Stimulated activated CD4-positive, alpha-beta T cell treated with anti-CD3 and anti-CD28 coated beads, Interleukin-15, amount 100 ng/mL, for 24 hours (primary cell): ENCODE measurements around the gene FOXD4L1.
A peak's percentile ranks its signal among the peaks of the same experiment; 100 is the strongest.
"Not testable (repeated sequence)": the region's sequence is repeated elsewhere in the genome, so short reads cannot be mapped to it uniquely, and the experiment has no call there.

Source experiments
- DNase-seq: peaks from one replicate; pipeline ENCODE4 v3.0.0-alpha.2; 2020

The FOXD4L1 gene

DNA sequence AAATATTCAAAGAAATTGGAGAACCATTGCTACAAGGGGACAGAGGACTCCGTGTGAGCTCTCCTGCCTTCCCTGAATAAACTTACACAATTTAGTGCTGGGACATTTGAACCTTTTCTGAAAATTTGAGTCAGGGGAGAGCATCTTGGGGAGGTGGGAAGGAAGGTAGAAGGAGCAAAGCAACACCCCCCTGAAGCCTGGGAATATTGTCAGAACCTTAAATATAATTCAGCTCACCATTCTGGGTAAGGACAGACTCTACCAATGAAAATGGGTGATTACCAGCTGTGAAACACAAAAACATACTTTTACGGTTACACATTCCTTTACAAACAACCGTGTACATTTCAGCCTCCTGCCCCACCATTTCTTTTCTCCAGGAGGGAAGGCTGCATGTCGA is at the start of gene FOXD4L1:
Gene FOXD4L1, plus strand, starts transcription at position 301 of the 400 bp plus-strand sequence. CDS start 592 bp downstream, outside the sequence.
- not testable (repeated sequence) for DNase-seq

DNA sequence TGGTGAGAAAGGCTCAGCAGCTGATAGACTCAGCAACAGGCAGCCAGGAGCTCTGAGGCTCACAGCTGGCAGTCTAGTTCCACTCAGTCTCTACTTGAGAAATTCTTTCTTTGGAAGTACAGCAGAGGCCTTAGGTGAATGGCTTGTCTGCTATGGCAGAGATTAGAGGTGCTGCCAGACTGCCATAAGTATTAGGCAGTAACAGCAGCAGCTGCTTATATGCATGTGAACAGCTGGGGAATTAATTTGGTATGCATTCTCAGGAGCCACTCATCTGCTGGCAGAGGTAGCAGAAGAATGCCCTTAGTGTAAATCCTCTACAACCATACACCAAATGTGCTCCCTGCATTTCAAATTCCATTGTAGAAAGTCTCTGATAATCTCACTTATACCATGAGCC is 32.7 kb upstream of the FOXD4L1 start:
- DNase-seq: not testable (repeated sequence)

DNA sequence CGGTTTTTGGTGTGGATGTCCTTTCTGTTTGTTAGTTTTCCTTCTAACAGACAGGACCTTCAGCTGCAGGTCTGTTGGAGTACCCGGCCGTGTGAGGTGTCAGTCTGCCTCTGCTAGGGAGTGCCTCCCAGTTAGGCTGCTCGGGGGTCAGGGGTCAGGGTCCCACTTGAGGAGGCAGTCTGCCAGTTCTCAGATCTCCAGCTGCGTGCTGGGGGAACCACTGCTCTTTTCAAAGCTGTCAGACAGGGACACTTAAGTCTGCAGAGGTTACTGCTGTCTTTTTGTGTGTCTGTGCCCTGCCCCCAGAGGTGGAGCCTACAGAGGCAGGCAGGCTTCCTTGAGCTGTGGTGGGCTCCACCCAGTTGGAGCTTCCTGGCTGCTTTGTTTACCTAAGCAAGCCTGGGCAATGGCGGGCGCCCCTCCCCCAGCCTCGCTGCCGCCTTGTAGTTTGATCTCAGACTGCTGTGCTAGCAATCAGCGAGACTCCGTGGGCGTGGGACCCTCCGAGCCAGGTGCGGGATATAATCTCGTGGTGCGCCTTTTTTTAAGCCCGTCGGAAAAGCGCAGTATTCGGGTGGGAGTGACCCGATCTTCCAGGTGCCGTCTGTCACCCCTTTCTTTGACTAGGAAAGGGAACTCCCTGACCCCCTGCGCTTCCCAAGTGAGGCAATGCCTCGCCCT is 21.6 kb upstream of the FOXD4L1 start:
- not testable (repeated sequence) for DNase-seq

DNA sequence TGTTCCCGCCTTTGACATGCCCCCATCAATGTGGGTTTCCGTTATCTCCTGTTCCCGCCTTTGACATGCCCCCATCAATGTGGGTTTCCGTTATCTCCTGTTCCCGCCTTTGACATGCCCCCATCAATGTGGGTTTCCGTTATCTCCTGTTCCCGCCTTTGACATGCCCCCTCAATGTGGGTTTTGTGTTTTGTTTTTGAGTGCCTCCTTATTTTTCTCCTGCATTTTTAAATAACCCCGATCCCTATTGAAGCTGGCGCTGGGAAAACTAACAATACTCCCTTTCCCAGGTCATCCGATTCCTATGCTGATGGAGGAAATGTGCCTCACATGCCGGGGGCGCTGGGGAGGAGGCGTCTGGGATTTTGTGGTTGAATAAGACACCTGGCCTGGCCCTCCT is 1.9 kb upstream of the FOXD4L1 start:
- not testable (repeated sequence) for DNase-seq

DNA sequence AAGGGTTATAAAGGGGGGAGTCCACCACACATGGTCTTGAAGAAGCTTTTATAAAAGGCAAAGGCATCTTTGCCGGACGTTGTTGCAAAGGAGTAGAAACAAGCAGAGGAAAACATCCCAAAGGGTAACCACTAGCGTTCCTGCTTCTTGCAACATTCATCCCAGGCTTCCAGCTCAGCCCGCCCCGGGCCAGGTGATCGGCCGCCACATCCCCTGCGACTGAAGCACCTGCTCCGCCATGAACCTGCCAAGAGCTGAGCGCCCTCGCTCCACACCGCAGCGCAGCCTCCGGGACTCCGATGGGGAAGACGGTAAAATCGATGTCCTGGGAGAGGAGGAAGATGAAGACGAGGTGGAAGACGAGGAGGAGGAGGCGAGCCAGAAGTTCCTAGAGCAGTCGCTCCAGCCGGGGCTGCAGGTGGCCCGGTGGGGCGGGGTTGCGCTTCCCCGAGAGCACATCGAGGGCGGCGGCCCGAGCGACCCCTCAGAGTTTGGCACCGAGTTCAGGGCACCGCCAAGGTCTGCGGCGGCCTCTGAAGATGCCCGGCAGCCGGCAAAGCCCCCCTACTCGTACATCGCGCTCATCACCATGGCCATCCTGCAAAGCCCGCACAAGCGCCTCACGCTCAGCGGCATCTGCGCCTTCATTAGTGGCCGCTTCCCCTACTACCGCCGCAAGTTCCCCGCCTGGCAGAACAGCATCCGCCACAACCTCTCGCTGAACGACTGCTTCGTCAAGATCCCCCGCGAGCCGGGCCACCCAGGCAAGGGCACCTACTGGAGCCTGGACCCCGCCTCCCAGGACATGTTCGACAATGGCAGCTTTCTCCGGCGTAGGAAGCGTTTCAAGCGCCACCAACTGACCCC is 787 bp downstream of the FOXD4L1 start:
- not testable (repeated sequence) for DNase-seq

DNA sequence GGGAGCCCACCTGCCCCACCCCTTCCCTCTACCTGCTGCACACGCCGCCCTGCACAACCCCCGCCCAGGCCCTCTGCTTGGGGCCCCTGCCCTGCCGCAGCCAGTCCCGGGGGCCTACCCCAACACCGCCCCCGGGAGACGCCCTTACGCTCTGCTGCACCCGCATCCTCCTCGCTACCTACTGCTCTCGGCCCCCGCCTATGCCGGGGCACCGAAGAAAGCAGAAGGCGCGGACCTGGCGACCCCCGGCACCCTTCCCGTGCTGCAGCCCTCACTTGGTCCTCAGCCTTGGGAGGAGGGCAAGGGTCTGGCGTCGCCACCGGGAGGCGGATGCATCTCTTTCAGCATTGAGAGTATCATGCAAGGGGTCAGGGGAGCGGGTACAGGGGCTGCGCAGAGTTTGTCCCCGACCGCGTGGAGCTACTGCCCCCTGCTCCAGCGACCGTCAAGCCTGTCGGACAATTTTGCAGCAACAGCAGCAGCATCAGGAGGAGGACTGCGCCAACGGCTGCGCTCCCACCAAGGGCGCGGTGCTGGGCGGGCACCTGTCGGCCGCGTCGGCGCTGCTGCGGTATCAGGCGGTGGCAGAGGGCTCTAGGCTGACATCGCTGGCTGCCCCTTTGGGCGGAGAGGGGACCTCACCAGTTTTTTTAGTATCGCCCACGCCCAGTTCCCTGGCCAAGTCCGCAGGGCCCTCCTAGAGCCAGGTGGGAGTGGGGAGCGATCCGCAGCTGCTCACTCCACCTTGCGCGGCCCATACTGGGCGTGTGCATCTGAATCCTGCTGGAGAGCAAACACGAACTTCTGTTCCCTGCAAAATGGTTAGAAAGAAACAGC is 1.6 kb downstream of the FOXD4L1 start:
- DNase-seq: not testable (repeated sequence)

DNA sequence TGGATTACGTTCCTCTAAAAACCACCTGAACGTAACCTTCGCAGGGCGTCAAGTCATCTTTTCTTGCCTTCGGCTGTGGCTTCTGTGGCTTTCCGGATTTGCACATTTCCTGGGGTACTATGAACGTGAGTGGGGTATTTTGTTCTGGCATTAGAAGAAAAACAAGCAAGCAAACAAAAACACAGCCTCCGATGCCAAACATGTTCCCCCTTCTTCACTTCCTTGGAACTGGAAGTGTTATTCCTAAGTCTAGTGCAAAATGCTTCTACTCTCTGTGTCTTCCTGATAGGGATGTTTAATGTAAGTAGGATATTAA is 2.2 kb downstream of the FOXD4L1 start:
- DNase-seq: not testable (repeated sequence)

DNA sequence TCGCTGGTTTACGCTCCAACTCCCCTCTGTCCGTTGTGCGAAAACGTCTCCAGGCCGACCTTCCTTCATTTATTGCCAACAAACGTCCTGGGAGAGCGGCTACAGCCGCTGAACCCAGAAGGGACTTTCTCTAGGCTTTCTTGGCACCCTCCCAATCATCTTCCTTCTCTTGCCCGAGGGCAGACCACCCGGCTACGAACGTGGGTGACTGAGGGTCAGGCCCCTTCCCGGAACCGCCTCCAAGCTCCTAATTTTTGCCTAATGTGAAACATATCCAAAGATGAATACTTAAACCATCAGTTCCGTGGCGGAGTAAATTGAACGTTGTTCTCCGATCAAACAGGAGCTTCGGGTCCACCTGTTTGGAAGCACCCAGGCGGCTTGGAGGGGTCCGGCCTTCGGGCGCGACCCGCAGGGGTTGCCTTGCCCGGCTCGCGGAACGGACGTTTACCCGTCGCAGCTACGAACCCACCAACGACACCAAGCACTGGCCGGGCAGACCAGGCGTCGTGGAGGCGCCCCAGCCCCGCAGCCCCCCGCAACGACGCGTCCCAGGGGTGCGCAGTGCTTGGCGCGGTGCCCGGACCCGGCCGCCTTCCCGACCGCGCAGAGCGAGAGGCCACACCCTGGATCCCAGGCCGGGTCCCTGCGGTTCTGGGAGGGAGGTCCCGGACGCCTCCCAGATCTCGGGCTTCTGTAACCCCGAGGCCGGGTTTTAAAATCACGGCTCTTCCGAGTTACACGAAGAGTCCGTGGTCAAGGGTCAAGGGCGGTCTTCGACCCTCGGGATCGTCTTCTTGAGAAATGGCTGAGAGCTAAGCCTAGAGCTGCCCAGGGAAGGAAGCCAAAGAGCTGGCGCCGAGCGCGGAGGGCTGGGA is 4.0 kb downstream of the FOXD4L1 start:
- DNase-seq: not testable (repeated sequence)

DNA sequence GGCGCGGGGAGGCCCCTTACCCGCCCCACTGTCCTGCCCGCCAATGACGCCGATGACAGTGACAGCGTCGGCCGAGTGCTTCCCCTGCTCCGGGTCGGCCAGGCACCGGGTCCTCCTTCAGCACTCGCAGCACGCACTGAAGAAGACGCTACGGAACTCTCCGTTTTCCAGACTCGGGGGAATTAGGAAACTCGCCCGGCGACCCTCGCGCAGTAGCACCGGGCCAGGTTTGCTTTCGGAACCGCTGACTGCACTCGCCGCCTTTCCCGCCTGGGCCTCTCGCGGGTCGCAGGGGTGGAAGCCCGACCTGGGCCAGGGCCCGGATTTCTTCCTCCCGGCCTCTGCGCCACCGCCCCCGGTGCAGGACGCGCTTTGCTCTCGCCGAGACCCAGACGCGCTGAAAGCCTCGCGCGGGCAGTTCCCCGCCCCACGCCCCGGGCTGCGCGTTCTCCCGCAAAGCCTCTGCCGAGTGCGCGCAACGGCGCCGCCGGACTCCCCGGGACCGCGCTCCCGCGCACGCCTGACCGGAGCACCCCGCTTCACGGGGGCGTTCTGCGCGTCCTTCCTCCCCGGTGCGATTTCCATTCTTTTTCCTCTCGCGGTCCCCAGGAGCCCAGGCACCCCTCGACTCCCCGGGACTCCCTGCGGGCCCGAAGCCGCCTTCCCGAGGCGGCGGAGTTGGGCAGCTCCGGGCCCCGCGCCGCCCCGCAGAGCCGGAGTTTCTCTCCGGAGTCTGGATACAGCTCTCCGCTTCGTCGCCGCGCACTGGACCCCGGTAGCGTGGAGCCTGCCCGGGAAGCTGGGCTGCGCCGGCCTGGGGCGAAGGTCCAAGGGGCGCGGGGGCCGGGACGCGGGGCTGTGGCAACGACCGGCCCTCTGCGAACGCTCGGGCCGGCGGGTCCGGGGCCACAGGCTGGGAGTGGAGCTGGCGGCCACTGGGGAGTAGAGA is 4.9 kb downstream of the FOXD4L1 start:
- DNase-seq: peak; percentile 65

DNA sequence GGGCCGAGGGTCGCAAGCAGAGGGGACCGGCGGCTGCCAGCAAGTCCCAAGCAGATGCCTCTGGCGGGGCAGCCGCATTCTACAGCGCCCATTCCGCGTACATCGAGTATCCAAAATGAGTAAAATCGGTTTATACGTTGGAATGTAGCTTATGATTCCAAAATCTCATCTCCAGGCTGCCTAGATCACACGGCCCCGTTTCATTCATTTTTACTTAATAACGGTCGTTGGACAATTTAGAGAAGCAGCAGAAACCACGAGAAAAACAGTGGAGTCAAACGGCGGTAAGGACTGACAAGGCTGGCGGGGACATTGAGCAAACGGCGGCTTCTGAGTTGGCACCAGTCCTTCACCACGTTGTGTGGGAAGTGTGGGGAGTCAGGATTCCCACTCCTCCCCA is 5.6 kb downstream of the FOXD4L1 start:
- DNase-seq: not testable (repeated sequence)

DNA sequence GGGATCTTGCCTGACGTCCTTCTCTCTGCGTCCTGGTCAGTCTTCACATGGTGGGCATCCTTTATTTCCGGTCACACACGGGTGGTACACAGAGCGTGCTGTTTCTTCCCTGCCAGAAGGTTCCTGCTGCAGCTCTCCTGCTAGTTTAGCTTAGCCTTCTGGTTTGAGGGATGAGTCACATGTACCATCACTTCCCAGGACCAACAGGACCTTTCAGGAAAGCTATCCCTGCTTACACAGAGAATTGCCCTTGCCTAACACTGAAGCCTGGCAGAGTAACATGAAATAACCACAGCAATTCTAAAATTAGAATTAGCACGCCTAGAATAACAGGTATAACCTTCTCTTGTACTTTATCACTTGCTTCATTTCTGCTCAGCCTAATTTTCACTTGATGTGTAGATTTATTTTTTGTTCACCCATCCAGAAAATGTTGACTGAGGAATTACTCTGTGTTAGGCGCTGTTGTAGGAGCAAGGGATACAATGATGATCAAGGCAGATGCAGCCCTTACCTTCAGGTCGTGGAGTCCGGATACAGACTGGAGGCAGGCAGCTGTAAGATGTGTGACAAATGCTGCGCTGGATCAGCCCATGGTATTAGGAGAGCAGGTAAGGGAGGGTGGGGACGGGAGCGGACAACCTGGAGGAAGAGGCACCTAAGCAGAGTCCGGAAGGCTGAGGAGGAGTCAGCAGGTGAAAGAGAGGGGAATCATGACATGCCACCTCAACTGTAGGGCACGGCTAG is 9.1 kb downstream of the FOXD4L1 start:
- not testable (repeated sequence) for DNase-seq

DNA sequence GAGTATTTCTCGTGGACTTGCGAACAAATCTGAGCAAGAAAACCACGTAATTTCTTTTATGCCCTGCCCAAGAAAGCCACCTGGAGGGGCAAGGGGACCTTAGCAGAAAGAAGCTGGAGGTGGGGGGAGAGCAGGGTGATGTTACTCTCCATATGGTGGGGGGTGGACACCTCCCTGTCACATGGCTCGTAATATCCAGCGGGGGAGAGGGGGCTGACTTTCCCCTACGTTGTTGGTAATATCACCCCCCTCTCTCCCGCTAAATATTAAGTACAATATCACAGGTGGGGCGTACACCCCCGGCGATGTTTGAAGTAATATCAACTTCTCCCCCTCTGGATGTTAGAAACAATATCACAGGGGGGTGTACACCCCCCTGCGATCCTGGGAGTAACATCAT is 9.7 kb downstream of the FOXD4L1 start:
- not testable (repeated sequence) for DNase-seq

DNA sequence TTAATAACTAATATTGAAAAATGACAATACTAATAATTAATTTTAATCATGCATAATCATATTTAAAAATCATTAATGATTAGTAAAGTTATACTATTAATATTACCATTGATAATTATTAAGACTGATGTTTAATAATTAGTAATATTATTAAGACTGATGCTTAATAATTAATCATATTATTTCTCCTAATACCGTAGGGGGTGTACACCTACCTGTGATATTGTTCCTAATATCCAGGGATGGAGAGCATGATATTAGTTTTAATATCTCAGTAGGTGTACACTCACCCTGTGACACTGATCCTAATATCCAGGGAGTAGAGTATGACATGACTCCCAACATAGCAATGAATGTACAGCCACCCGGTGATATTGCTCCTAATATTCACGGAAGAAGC is 12.4 kb downstream of the FOXD4L1 start:
- DNase-seq: not testable (repeated sequence)

DNA sequence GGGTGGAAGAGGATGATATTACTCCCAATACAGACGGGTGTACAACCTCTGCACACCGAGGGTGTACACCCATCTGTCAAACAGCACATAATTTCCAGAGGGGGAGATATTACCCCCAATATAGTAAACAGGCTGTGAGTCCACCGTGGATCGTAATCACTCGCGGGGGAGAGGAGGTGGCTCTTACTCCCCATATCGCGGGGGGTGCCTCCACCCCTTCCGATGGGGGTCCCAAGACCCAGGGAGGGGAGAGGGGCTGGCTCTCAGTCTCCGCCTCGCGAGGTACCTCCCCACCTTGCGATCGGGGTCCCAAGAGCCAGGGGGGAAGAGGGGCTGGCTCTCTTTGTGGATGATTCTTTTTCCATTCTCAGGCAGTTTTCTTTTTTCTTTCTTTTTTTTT is 13.4 kb downstream of the FOXD4L1 start:
- not testable (repeated sequence) for DNase-seq

DNA sequence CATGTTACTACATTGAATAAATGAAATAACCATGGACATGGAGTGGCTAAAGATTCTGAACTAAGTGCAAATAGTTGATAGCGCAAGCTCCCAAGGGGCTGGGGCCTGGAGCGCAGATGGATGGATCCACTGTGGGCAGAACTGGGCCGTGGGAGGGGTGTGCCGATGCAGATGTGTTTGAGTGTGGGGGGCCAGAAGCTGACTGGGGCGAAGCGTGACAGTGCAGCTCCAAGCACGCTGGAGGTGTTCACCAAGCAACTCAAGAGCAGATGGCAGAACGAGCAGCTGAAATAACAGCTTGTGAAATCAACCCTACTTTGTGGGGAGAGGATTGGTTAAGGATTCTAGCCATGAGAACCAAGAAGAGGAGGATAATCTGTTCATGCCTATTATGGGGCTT is 17.0 kb downstream of the FOXD4L1 start:
- DNase-seq: not testable (repeated sequence)

DNA sequence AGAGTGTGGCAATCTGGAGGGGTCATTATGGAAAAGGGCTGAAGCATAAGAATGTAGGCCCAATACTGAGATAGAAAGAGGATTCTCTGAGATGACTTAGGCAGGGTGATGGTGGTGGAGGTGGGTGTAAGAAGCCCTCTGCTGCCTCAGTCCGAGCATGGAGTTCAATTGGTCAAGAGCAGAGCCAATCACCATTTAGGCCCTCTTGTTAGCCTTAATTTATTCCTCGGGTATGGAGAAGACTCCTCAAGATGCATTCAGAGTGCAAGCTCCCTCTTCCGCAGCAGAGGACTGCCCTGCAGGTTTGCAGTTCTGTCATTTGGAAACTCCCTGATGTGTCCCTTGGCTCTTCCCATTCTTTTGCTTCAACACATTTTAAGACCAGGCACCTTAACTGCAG is 17.5 kb downstream of the FOXD4L1 start:
- not testable (repeated sequence) for DNase-seq

DNA sequence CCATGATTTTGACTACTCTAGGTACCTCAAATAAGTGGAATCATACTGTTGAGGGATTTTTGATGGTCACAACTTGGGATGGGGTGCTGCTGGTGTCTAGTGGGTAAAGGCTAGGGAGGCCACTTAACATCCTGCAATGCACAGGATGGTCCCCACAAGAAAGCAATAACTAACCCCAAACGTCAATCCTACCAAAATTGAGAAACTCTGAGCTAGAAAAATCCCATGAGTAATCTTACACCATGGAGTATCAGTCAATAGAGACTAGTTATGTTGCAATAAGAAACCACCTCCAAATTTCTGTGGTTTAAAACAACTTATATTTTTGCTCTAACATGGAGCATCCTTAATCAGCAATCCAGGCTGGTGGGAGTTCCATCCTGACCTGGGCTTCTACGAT is 18.6 kb downstream of the FOXD4L1 start:
- not testable (repeated sequence) for DNase-seq

DNA sequence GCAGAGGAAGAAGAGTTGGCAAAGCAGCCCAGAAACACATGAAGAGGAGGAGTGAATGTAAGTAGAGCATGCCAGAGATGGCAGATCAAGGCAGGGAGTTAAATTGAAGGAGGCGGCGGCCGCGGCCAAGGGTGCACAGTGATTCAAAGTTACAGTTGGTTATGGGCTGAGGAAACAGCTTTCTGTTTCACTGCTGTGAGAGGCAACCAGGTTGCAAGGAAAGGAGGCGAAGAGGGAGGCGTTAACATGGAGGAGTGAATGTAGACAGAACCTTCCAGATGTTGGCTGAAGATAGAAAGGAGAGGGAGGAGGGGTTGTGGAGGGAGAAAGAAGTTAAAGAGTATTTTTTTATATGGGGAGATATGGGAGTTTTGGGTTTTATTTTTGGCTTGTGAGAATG is 22.4 kb downstream of the FOXD4L1 start:
- not testable (repeated sequence) for DNase-seq

DNA sequence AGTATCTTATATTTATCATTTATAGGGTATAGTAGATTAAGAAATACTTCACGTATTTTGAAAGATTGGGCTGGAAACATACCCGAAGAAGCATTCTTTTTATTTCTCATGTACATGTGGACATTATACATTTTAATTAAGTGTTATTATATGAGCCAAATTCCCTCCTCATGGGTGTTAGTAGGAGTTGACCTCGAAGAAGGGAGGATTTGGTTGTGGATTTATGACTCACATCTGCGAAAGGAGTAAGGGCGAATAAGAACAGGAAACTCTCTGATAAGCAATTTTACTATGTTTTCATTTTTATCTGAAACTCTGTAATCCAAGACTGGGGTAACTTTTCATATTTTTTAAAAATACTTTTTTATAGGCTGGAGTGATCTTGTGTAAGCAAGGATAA is 23.0 kb downstream of the FOXD4L1 start:
- DNase-seq: not testable (repeated sequence)

DNA sequence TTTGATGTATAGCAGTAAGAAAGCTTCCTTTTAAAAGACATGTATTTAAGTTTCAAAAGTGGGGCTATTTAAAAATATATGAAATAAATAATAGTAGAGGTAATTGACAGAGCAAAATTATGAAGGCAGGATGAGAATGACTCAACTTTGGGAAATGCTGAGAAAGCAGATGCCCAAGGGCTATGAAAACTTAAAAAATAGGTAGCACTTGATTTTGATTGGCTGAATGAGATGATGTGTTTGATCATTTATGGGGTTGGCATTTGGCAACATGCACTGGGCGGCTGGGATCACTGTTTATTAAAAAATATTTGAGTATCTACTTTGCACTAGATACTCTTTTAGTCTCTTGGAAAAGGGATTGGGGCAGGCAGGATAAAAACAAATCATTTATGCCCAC is 26.5 kb downstream of the FOXD4L1 start:
- DNase-seq: not testable (repeated sequence)
